K562 (cell line): ENCODE results near the gene DUS3L. TPM values are rescaled to one million over a fixed set of nuclear protein-coding genes. Genes with fewer than 3 reads are reported as not detected.

ENCODE experiments used
- ARID2 ChIP-seq: fragments of 450-650 bp; IDR thresholded peaks from 2 replicates; pipeline ENCODE4 v1.6.1; 2017; ENCODE audit warnings: antibody characterized with exemption, mild to moderate bottlenecking
- CTCF ChIP-seq, 3 experiments: IDR thresholded peaks in 2 of 3; conservative IDR thresholded peaks in 1 of 3; 2 replicates each; pipeline ENCODE4 v1.5.1; 2011 to 2012; ENCODE audit warnings: low read length in 3 of 3, mild to moderate bottlenecking in 3 of 3, control low read depth in 2 of 3, improper control_type of control experiment in 1 of 3, inconsistent platforms in 1 of 3, low read depth in 1 of 3, mixed read lengths in 1 of 3, moderate library complexity in 1 of 3; ENCODE audit not compliant: insufficient read depth in 2 of 3
- EGR1 ChIP-seq: fragments of 450-650 bp; conservative IDR thresholded peaks from 2 replicates; pipeline ENCODE4 v1.6.1; 2017; ENCODE audit warnings: mild to moderate bottlenecking
- KLF10 ChIP-seq: fragments of 250-450 bp; sonication (Bioruptor Pico); IDR thresholded peaks from 2 replicates; pipeline ENCODE4 v1.6.1; 2021; ENCODE audit warnings: matching md5 sums
- MNT ChIP-seq, 2 experiments: fragments of 450-650 bp; conservative IDR thresholded peaks; 2 replicates each; pipeline ENCODE4 v1.6.1; 2017; ENCODE audit warnings: mild to moderate bottlenecking in 2 of 2, moderate library complexity in 2 of 2
- NCOA6 ChIP-seq: fragments of 450-650 bp; IDR thresholded peaks from 2 replicates; pipeline ENCODE4 v1.6.1; 2017; ENCODE audit warnings: mild to moderate bottlenecking
- NR2F6 ChIP-seq: fragments of 450-650 bp; formaldehyde crosslinking; IDR thresholded peaks from 2 replicates; pipeline ENCODE4 v1.4.0; 2020; ENCODE audit warnings: mild to moderate bottlenecking
- PHF20 ChIP-seq: fragments of 450-650 bp; IDR thresholded peaks from 2 replicates; pipeline ENCODE4 v1.6.1; 2018; ENCODE audit not compliant: partially characterized antibody
- RAD21 ChIP-seq, 2 experiments: fragments of 250-450 bp in 1 of 2; fragments of 450-650 bp in 1 of 2; sonication (Bioruptor Pico) in 1 of 2; formaldehyde crosslinking in 1 of 2; IDR thresholded peaks in 1 of 2; conservative IDR thresholded peaks in 1 of 2; 2 replicates each; pipeline versions ENCODE4 v1.4.0 to v1.8.0; 2020 to 2022; ENCODE audit warnings: mild to moderate bottlenecking in 2 of 2, moderate library complexity in 1 of 2
- SAP30 ChIP-seq: fragments of 200-600 bp; sonication (generic); IDR thresholded peaks from 2 replicates; pipeline ENCODE4 v1.6.1; 2012; ENCODE audit warnings: borderline replicate concordance, low read depth, mild to moderate bottlenecking, moderate library complexity, low read length, control low read depth, inconsistent platforms; ENCODE audit not compliant: insufficient read depth, poor library complexity, severe bottlenecking
- SIN3A ChIP-seq, 2 experiments: fragments of 150-350 bp in 1 of 2; IDR thresholded peaks; 2 replicates each; pipeline ENCODE4 v1.6.1; 2011 to 2016; ENCODE audit warnings: borderline replicate concordance in 2 of 2, low read depth in 2 of 2, low read length in 2 of 2, mild to moderate bottlenecking in 2 of 2, moderate library complexity in 2 of 2; ENCODE audit not compliant: control insufficient read depth in 1 of 2
- SMAD4 ChIP-seq: fragments of 250-450 bp; sonication (Bioruptor Pico); conservative IDR thresholded peaks from 2 replicates; pipeline ENCODE4 v1.8.0; 2021; ENCODE audit warnings: inconsistent platforms, mild to moderate bottlenecking, moderate library complexity
- THAP12 ChIP-seq: fragments of 250-450 bp; sonication (Bioruptor Pico); IDR thresholded peaks from 2 replicates; pipeline ENCODE4 v1.9.0; 2021; ENCODE audit warnings: mild to moderate bottlenecking, inconsistent platforms
- XRCC3 ChIP-seq: fragments of 450-650 bp; IDR thresholded peaks from 2 replicates; pipeline ENCODE4 v1.6.1; 2017; ENCODE audit warnings: mild to moderate bottlenecking, moderate library complexity
- ZBTB2 ChIP-seq: fragments of 450-650 bp; IDR thresholded peaks from 2 replicates; pipeline ENCODE4 v1.6.1; 2016; ENCODE audit warnings: antibody characterized with exemption
- ZNF740 ChIP-seq, 3 experiments: fragments of 200-800 bp in 1 of 3; sonication (Bioruptor generic) in 1 of 3; sonication (generic) in 1 of 3; formaldehyde crosslinking in 1 of 3; IDR thresholded peaks; 2 replicates each; pipeline versions ENCODE4 v1.6.1 to v1.8.0; 2016 to 2022; ENCODE audit warnings: mild to moderate bottlenecking in 2 of 3, missing compliant biosample characterization in 2 of 3, missing genetic modification characterization in 2 of 3, missing genetic modification reagents in 1 of 3
- polyA plus RNA-seq, 8 experiments: library from polyadenylated mRNA; depleted of rRNA in 4 of 8; stranded (reverse) in 5 of 8; unstranded in 3 of 8; fragments of >200 nt; fragmentation: Nextera tagmentation in 2 of 8; fragmentation: Illumina TruSeq in 1 of 8; extraction: Ambion mirVana in 2 of 8; extraction: Trizol in 1 of 8; gene quantifications; 2 replicates each; pipeline versions ENCODE4 v1.2.1 to v1.2.3, GENCODE V29; 2011 to 2014; ENCODE audit warnings: inconsistent platforms in 1 of 8, missing spikeins in 1 of 8
- total RNA-seq, 7 experiments: library from RNA; depleted of rRNA in 6 of 7; stranded (reverse); fragments of >200 nt in 6 of 7; fragmentation: Illumina TruSeq in 2 of 7; extraction: Trizol in 2 of 7; gene quantifications; 2 replicates each; pipeline versions ENCODE4 v1.2.1 to v1.2.3, GENCODE V29; 2011 to 2021; ENCODE audit warnings: low replicate concordance in 1 of 7

Gene DUS3L
- total and polyA plus RNA-seq, 9 of the 15 experiments (the other 6 are each of a cell fraction or from before 2014, with no cell fraction given): 1.7 to 102 (median 77.5) TPM

GRCh38 chr19:5805462-5806132, 14.6 kb upstream of the DUS3L start (continued):
- TF ChIP-seq ZBTB2: 0 out of 2 replicates have a peak, but pooled peaks have one; percentile 33
- TF ChIP-seq SMAD4: peak; percentile 51; the same call in 1 of the 2 replicates
- TF ChIP-seq THAP12 (CRISPR knock-in tag): peak; percentile 18; the same call in 1 of the 2 replicates
- TF ChIP-seq RAD21 (CRISPR knock-in tag; conservative IDR thresholded peaks at IDR 0.05 in 1 of 2, IDR thresholded peaks at IDR 0.05 in 1 of 2): peak; percentile 48 to 74
- TF ChIP-seq KLF10 (CRISPR knock-in tag): no peak
- TF ChIP-seq ARID2: 0 out of 2 replicates have a peak, but pooled peaks have one; percentile 5
- TF ChIP-seq CTCF (IDR thresholded peaks at IDR 0.05 in 2 of 3, conservative IDR thresholded peaks at IDR 0.05 in 1 of 3; ENCODE audit: insufficient read depth in 2 of 3, low read depth in 1 of 3, low read length in 3 of 3): peak; percentile 78 to 87 (median 84)
- TF ChIP-seq XRCC3: no peak
- TF ChIP-seq EGR1: peak; percentile 57; the same call in 1 of the 2 replicates
- TF ChIP-seq SIN3A (IDR thresholded peaks at IDR 0.05; ENCODE audit: borderline replicate concordance in 2 of 2, control insufficient read depth in 1 of 2, low read depth in 2 of 2, low read length in 2 of 2): peak in 1 of 2 experiments; percentile 16; a peak in 1 of 4 replicates
- peak; percentile 16 for TF ChIP-seq PHF20
- peak; percentile 96 for TF ChIP-seq NCOA6
- no peak for TF ChIP-seq NR2F6 (CRISPR knock-in tag)
- peak in 1 of 2 experiments; percentile 61; a peak in 2 of 4 replicates for TF ChIP-seq MNT (conservative IDR thresholded peaks at IDR 0.05)
- peak; percentile 64 for TF ChIP-seq SAP30
- peak; percentile 71 for TF ChIP-seq ZNF740 (CRISPR knock-in tag; IDR thresholded peaks at IDR 0.05)
- peak in 1 of 2 experiments; percentile 67; a peak in 2 of 4 replicates for TF ChIP-seq ZNF740 (tag; IDR thresholded peaks at IDR 0.05)
